Keratinocyte (primary cell): Measurements from ENCODE around the gene SORBS1. TPM values are rescaled to one million over a fixed set of nuclear protein-coding genes. Genes with fewer than 3 reads are reported as not detected.

Experiments
- DNase-seq: peaks from one replicate; pipeline ENCODE4 v3.0.0-alpha.2; 2011; ENCODE audit warnings: low read depth, missing footprints, low spot score
- FAIRE-seq: peaks from 2 replicates; lab custom pipeline; 2011; peaks lifted over from hg19 to GRCh38; lab: Jason Lieb, UNC
- H2AFZ ChIP-seq: 2 replicates; pipeline ENCODE4 v1.6.0; 2012; ENCODE audit warnings: low read length, control low read depth, inconsistent platforms; ENCODE audit not compliant: control insufficient read depth
- H3K27ac ChIP-seq: 2 replicates; pipeline ENCODE4 v1.5.1; 2011; ENCODE audit warnings: low read length; ENCODE audit not compliant: control insufficient read depth, insufficient read depth
- H3K27me3 ChIP-seq: 3 replicates; pipeline ENCODE4 v1.6.0; 2011; ENCODE audit warnings: low read length; ENCODE audit not compliant: control insufficient read depth, insufficient read depth; ENCODE audit errors: extremely low read depth
- H3K36me3 ChIP-seq, 2 experiments: 2 replicates in 1 of 2; 3 replicates in 1 of 2; pipeline ENCODE4 v1.5.1; 2011; ENCODE audit warnings: low read length in 2 of 2, mild to moderate bottlenecking in 1 of 2; ENCODE audit not compliant: control insufficient read depth in 2 of 2, insufficient read depth in 2 of 2; ENCODE audit errors: extremely low read depth in 1 of 2
- H3K4me1 ChIP-seq: 3 replicates; pipeline ENCODE4 v1.5.1; 2011; ENCODE audit warnings: low read length; ENCODE audit not compliant: control insufficient read depth, insufficient read depth; ENCODE audit errors: extremely low read depth
- H3K4me2 ChIP-seq: 3 replicates; pipeline ENCODE4 v1.6.0; 2011; ENCODE audit warnings: low read depth, low read length; ENCODE audit not compliant: control insufficient read depth, insufficient read depth; ENCODE audit errors: extremely low read depth
- H3K4me3 ChIP-seq, 3 experiments: fragments of 200-600 bp in 1 of 3; sonication (generic) in 1 of 3; 2 replicates in 2 of 3; 3 replicates in 1 of 3; pipeline ENCODE4 v1.5.1; 2011 to 2016; ENCODE audit warnings: low read length in 3 of 3, mild to moderate bottlenecking in 3 of 3, control low read depth in 2 of 3, inconsistent platforms in 1 of 3, low read depth in 1 of 3, mixed read lengths in 1 of 3, mixed run types in 1 of 3, moderate library complexity in 1 of 3; ENCODE audit not compliant: control insufficient read depth in 2 of 3, insufficient read depth in 2 of 3; ENCODE audit errors: extremely low read depth in 1 of 3
- H3K79me2 ChIP-seq: 2 replicates; pipeline ENCODE4 v1.6.0; 2012; ENCODE audit warnings: low read length; ENCODE audit not compliant: control insufficient read depth, insufficient read depth
- H3K9ac ChIP-seq: 3 replicates; pipeline ENCODE4 v1.6.0; 2011; ENCODE audit warnings: low read length; ENCODE audit not compliant: control insufficient read depth, insufficient read depth; ENCODE audit errors: extremely low read depth
- H3K9me1 ChIP-seq: 3 replicates; pipeline ENCODE4 v1.6.0; 2011; ENCODE audit warnings: low read length; ENCODE audit not compliant: control insufficient read depth, insufficient read depth; ENCODE audit errors: extremely low read depth
- H3K9me3 ChIP-seq: 2 replicates; pipeline ENCODE4 v1.5.1; 2012; ENCODE audit warnings: low read depth, low read length; ENCODE audit not compliant: control insufficient read depth
- H4K20me1 ChIP-seq: 3 replicates; pipeline ENCODE4 v1.6.0; 2011; ENCODE audit warnings: low read length; ENCODE audit not compliant: control insufficient read depth, insufficient read depth; ENCODE audit errors: extremely low read depth
- EZH2 ChIP-seq: IDR thresholded peaks from one replicate; pipeline ENCODE4 v1.6.1; 2012; ENCODE audit warnings: inconsistent platforms, mild to moderate bottlenecking, low read length, moderate library complexity
- dilution Hi-C: fragments of 300-500 bp; cut with MboI; formaldehyde crosslinking; loops from one replicate; pipeline ENCODE4 v1.7.0; 2020; ENCODE audit warnings: low sequenced_read_pairs; ENCODE audit not compliant: extremely low pct_ligation_motif_present
- polyA plus RNA-seq, 5 experiments: library from polyadenylated mRNA; depleted of rRNA in 3 of 5; stranded (reverse) in 3 of 5; stranded (forward) in 1 of 5; unstranded in 1 of 5; fragments of >200 nt; gene quantifications; 1 replicate in 1 of 5; 2 replicates in 3 of 5; 3 replicates in 1 of 5; pipeline versions ENCODE4 v1.2.1 to v1.2.3, GENCODE V29; 2011 to 2012; ENCODE audit warnings: missing spikeins in 2 of 5, low read depth in 1 of 5, low replicate concordance in 1 of 5
- TF ChIP-seq, protein P1 (sequence below), 3 experiments: IDR thresholded peaks in 1 of 3; conservative IDR thresholded peaks in 1 of 3; optimal IDR thresholded peaks in 1 of 3; 2 replicates in 2 of 3; 3 replicates in 1 of 3; pipeline versions ENCODE3 to v1.5.1; 2011; ENCODE audit warnings: low read length in 3 of 3, mild to moderate bottlenecking in 3 of 3, moderate library complexity in 2 of 3, control low read depth in 1 of 3, inconsistent platforms in 1 of 3; ENCODE audit not compliant: insufficient read depth in 2 of 3; ENCODE audit errors: extremely low read depth in 1 of 3

The SORBS1 gene
- polyA plus RNA-seq, 1 donor (not counting 4 experiments of a cell fraction or from before 2014, with no cell fraction given) = 0.42 TPM

DNA sequence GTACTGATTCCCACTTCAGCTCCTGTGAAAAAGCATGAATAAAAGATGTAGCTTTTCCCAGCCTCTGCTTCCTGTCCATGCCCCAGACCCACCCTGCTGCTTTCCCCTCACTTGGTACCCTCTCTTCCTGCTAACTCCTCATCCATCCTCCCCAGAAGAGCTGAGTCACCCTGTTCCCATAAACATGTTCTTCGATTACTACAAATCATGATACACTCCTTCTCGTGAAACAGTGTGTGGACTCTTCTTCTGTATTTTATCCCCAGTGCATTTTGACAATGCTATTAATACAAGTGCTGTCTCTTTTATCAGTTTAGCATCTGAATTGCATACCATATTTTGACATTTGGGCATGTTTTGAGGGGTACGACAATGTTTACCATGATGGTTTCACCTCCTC is 45.8 kb upstream of the SORBS1 start:
- TF ChIP-seq, protein P1, sequence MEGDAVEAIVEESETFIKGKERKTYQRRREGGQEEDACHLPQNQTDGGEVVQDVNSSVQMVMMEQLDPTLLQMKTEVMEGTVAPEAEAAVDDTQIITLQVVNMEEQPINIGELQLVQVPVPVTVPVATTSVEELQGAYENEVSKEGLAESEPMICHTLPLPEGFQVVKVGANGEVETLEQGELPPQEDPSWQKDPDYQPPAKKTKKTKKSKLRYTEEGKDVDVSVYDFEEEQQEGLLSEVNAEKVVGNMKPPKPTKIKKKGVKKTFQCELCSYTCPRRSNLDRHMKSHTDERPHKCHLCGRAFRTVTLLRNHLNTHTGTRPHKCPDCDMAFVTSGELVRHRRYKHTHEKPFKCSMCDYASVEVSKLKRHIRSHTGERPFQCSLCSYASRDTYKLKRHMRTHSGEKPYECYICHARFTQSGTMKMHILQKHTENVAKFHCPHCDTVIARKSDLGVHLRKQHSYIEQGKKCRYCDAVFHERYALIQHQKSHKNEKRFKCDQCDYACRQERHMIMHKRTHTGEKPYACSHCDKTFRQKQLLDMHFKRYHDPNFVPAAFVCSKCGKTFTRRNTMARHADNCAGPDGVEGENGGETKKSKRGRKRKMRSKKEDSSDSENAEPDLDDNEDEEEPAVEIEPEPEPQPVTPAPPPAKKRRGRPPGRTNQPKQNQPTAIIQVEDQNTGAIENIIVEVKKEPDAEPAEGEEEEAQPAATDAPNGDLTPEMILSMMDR (optimal IDR thresholded peaks at IDR 0.05 in 1 of 3, IDR thresholded peaks at IDR 0.05 in 1 of 3, conservative IDR thresholded peaks at IDR 0.05 in 1 of 3; ENCODE audit: extremely low read depth in 1 of 3, insufficient read depth in 2 of 3, low read length in 3 of 3) = no peak
- no peak for TF ChIP-seq EZH2
- dilution Hi-C loops = loop anchor here (25.0 kb wide), 1 partner anchor 170 kb away; no protein-coding TSS in a partner anchor

DNA sequence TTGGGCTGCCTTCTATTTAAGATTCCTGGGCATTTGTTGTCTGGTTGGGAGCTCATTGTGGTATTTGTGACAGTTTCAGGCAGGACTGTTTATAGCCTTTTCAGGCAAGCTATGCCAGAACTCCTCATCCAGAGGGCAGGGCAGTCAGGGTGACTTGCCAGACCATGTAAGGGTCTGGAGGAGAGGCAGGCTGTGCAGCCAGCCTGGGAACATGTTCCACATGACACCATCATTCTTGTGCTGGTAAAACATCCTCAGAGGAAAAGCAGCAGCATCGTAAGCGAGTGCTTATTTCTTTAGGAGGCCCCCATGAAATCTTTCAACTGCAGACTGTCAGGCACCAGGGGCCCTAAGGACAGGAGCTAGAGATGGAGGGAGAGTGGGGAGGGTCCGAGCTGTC is 44.0 kb upstream of the SORBS1 start:
- no peak for FAIRE-seq
- TF ChIP-seq EZH2 = no peak
- TF ChIP-seq, protein P1 (optimal IDR thresholded peaks at IDR 0.05 in 1 of 3, IDR thresholded peaks at IDR 0.05 in 1 of 3, conservative IDR thresholded peaks at IDR 0.05 in 1 of 3; ENCODE audit: extremely low read depth in 1 of 3, insufficient read depth in 2 of 3, low read length in 3 of 3) = no peak
- no peaks in the 10 kb centered on the region for H4K20me1 ChIP-seq
- no peaks in the 10 kb centered on the region for H3K27me3 ChIP-seq
- H3K9me3 ChIP-seq = no peaks in the 10 kb centered on the region
- H3K4me3 ChIP-seq = no peak overlapping the region
- peaks cover 9 to 24% of the 10 kb centered on the region in 2 experiments for H3K36me3 ChIP-seq
- no peak overlapping the region for H3K27ac ChIP-seq
- no peak for DNase-seq
- dilution Hi-C loops = loop anchor here (25.0 kb wide), 1 partner anchor 168 kb away; no protein-coding TSS in a partner anchor
- no peaks in the 10 kb centered on the region for H3K79me2 ChIP-seq
- H3K4me2 ChIP-seq = no peak overlapping the region
- no peaks in the 10 kb centered on the region for H3K4me1 ChIP-seq
- no peak overlapping the region for H3K9ac ChIP-seq
- H2AFZ ChIP-seq = no peak overlapping the region
- H3K9me1 ChIP-seq = no peaks in the 10 kb centered on the region

More for the DNA sequence above, 45.8 kb upstream of the SORBS1 start:
- DNase-seq (no peak), FAIRE-seq (no peak)
- H3K9me3 ChIP-seq = no peaks in the 10 kb centered on the region
- no peaks in the 10 kb centered on the region for H3K4me1 ChIP-seq
- no peaks in the 10 kb centered on the region for H4K20me1 ChIP-seq
- no peak overlapping the region for H2AFZ ChIP-seq
- H3K4me3 ChIP-seq = no peak overlapping the region
- H3K4me2 ChIP-seq = no peak overlapping the region
- no peaks in the 10 kb centered on the region for H3K9me1 ChIP-seq
- H3K9ac ChIP-seq = no peak overlapping the region
- H3K27me3 ChIP-seq = no peaks in the 10 kb centered on the region
- H3K36me3 ChIP-seq = peaks cover 17 to 31% of the 10 kb centered on the region in 2 experiments
- no peaks in the 10 kb centered on the region for H3K79me2 ChIP-seq
- H3K27ac ChIP-seq = no peak overlapping the region
